Mesothelial cell of epicardium (in vitro differentiated cells): ENCODE results near the gene WDR41. TPM values are rescaled to one million over a fixed set of nuclear protein-coding genes. Genes with fewer than 3 reads are reported as not detected.

ENCODE experiments used
- DNase-seq, 2 experiments: peaks; one replicate each; pipeline ENCODE4 v3.0.0; 2021; ENCODE audit warnings: low spot score in 2 of 2; ENCODE audit not compliant: unreplicated experiment in 2 of 2
- H3K27ac Mint-ChIP-seq: 2 replicates; pipeline ENCODE4 v1.8.0; 2021; ENCODE audit warnings: mixed read lengths
- H3K27me3 Mint-ChIP-seq: 2 replicates; pipeline ENCODE4 v1.8.0; 2021; ENCODE audit warnings: low read depth, mixed read lengths
- H3K36me3 Mint-ChIP-seq: 2 replicates; pipeline ENCODE4 v1.8.0; 2021; ENCODE audit warnings: mixed read lengths
- H3K4me1 Mint-ChIP-seq: 2 replicates; pipeline ENCODE4 v1.8.0; 2021; ENCODE audit warnings: mixed read lengths
- H3K4me3 Mint-ChIP-seq: 2 replicates; pipeline ENCODE4 v1.8.0; 2021; ENCODE audit warnings: mild to moderate bottlenecking, moderate library complexity, mixed read lengths
- H3K9me3 Mint-ChIP-seq: 2 replicates; pipeline ENCODE4 v1.8.0; 2021; ENCODE audit warnings: mixed read lengths
- total RNA-seq: library from RNA; stranded (reverse); gene quantifications from 3 replicates; pipeline ENCODE4 v1.2.1, GENCODE V29; 2021
- TF ChIP-seq, protein P1 (sequence below): fragments of 200-600 bp; sonication (generic); IDR thresholded peaks from one replicate; pipeline ENCODE4 v1.5.0; 2021; ENCODE audit warnings: antibody characterized with exemption; ENCODE audit not compliant: unreplicated experiment

Gene WDR41
- total RNA-seq, 1 donor from 2014 or later = 48.7 TPM

DNA sequence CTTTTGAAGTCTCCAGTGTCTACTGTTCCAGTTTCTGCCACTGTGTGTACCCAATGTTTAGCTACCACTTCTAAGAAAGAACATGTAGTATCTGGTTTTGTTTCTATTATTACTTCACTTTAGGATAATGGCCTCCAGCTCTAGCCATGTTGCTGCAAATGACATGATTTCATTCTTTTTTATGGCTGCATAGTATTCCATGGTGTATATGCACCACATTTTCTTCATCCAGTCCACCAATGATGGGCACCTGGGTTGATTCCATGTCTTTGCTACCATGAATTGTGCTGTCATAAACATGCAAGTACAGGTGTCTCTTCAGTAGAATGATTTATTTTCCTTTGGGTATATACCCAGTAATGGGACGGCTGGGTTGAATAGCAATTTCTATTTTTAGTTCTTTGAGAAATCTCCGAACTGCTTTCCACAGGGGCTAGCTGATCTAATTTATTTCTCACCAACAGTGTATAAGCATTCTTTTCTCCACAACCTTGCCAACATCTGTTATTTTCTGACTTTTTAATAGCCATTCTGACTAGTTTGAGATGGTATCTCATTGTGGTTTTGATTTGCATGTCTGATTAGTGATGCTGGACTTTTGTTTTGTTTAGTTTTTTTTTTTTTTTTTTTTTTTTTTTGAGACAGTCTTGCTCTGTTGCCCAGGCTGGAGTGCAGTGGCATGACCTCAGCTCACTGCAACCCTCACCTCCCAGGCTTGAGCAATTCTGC lies 68.9 kb downstream of the WDR41 start:
- no peak overlapping the region for H3K27ac Mint-ChIP-seq
- H3K27me3 Mint-ChIP-seq = peaks cover 2% of the 10 kb centered on the region
- no peak for DNase-seq
- H3K9me3 Mint-ChIP-seq = peaks cover 5% of the 10 kb centered on the region
- TF ChIP-seq, protein P1, sequence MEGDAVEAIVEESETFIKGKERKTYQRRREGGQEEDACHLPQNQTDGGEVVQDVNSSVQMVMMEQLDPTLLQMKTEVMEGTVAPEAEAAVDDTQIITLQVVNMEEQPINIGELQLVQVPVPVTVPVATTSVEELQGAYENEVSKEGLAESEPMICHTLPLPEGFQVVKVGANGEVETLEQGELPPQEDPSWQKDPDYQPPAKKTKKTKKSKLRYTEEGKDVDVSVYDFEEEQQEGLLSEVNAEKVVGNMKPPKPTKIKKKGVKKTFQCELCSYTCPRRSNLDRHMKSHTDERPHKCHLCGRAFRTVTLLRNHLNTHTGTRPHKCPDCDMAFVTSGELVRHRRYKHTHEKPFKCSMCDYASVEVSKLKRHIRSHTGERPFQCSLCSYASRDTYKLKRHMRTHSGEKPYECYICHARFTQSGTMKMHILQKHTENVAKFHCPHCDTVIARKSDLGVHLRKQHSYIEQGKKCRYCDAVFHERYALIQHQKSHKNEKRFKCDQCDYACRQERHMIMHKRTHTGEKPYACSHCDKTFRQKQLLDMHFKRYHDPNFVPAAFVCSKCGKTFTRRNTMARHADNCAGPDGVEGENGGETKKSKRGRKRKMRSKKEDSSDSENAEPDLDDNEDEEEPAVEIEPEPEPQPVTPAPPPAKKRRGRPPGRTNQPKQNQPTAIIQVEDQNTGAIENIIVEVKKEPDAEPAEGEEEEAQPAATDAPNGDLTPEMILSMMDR = no peak
- H3K4me1 Mint-ChIP-seq = peaks cover 31% of the 10 kb centered on the region
- no peak overlapping the region for H3K4me3 Mint-ChIP-seq
- H3K36me3 Mint-ChIP-seq = peaks cover 6% of the 10 kb centered on the region

- peaks cover 2% of the 10 kb centered on the region for H3K27me3 Mint-ChIP-seq
- peaks cover 6% of the 10 kb centered on the region for H3K36me3 Mint-ChIP-seq
- TF ChIP-seq, protein P1 = no peak
These were observed 71.2 kb downstream of the WDR41 start for GRCh38 chr5:77420940-77421339.

GRCh38 chr5:77419644-77420582 lies 72.2 kb downstream of the WDR41 start:
- Mint-ChIP-seq H3K36me3 (peaks cover 6% of the 10 kb centered on the region), H3K4me1 (peaks cover 11% of the 10 kb centered on the region), H3K27me3 (peaks cover 2% of the 10 kb centered on the region), H3K4me3 (no peak overlapping the region), H3K27ac (no peak overlapping the region), H3K9me3 (peaks cover 5% of the 10 kb centered on the region)
- TF ChIP-seq, protein P1 = no peak
- no peak for DNase-seq

More at GRCh38 chr5:77420940-77421339, 71.2 kb downstream of the WDR41 start:
- Mint-ChIP-seq H3K4me1 (peaks cover 20% of the 10 kb centered on the region), H3K4me3 (no peak overlapping the region), H3K27ac (no peak overlapping the region), H3K9me3 (peaks cover 5% of the 10 kb centered on the region)
- DNase-seq = no peak

DNA sequence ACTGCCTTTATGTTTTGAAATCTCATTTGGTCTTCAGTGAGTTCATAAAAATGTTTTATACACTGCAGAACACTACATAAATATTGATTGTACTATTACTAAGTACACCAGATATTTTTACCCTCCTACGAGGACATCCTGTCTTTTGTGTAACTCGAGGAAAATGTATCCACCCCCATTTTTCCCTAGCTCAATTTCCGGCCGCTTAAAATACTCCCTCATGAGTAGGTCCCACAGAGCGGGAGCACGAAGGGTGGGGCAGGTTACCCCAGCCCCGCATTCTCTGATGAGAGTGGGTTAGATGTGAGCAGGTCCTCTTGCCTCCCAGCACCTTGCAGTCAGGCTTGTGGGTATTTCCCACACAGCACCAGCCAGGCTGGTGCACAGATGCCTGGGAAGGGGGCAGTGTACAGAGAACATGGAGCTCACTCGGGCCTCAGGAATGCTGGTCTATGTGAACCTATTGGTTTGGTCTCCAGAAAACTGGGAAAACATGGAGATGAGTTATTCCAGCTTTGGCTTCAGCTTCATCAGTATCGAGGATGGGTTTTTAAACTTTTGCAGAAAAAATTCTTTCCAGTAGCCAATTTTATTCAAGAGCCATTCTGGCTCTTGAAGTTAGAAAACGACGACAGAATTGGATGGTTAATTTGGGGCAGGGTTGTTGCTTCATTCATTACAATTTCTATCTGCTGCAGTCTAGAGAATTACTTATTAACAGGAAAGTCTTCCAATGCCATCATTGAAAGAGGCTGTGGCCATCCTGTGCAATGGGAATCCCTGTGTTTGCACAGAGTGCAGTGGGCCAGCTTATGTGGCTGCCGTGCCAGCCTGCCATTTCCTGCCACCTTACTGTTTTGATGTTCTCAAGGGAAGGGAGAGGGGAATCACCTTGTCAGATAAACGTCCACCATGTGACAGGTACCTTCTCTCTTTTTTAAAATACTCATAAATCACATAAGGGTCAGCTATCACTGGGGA lies 73.2 kb downstream of the WDR41 start:
- Mint-ChIP-seq H3K27ac (no peak overlapping the region), H3K36me3 (peaks cover 6% of the 10 kb centered on the region), H3K27me3 (peaks cover 2% of the 10 kb centered on the region), H3K9me3 (peaks cover 5% of the 10 kb centered on the region), H3K4me3 (no peak overlapping the region), H3K4me1 (peaks cover 1% of the 10 kb centered on the region)
- DNase-seq = no peak
- TF ChIP-seq, protein P1 = no peak

- no peak for DNase-seq
- H3K36me3 Mint-ChIP-seq = peaks cover 6% of the 10 kb centered on the region
- TF ChIP-seq, protein P1 = no peak
- H3K4me3 Mint-ChIP-seq = no peak overlapping the region
- H3K4me1 Mint-ChIP-seq = no peaks in the 10 kb centered on the region
- H3K27ac Mint-ChIP-seq = no peak overlapping the region
- peaks cover 5% of the 10 kb centered on the region for H3K9me3 Mint-ChIP-seq
- peaks cover 2% of the 10 kb centered on the region for H3K27me3 Mint-ChIP-seq
These were observed 74.0 kb downstream of the WDR41 start for GRCh38 chr5:77418162-77418561.
